NB4 (cell line): ENCODE results near the gene TADA3.

Experiments
- MYC ChIP-seq: IDR thresholded peaks from 2 replicates; pipeline ENCODE4 v1.6.1; 2011; ENCODE audit warnings: low read depth, low read length
- POLR2A ChIP-seq: IDR thresholded peaks from 2 replicates; pipeline ENCODE4 v1.6.1; 2011; ENCODE audit warnings: mild to moderate bottlenecking; ENCODE audit not compliant: insufficient read length; ENCODE audit errors: extremely low read depth
- TF ChIP-seq, protein P1 (sequence below): IDR thresholded peaks from one replicate; pipeline ENCODE4 v1.5.1; 2012; ENCODE audit warnings: low read depth, low read length
- TF ChIP-seq, protein P2 (sequence below): IDR thresholded peaks from 2 replicates; pipeline ENCODE4 v1.6.1; 2011; ENCODE audit warnings: low read depth, low read length

DNA sequence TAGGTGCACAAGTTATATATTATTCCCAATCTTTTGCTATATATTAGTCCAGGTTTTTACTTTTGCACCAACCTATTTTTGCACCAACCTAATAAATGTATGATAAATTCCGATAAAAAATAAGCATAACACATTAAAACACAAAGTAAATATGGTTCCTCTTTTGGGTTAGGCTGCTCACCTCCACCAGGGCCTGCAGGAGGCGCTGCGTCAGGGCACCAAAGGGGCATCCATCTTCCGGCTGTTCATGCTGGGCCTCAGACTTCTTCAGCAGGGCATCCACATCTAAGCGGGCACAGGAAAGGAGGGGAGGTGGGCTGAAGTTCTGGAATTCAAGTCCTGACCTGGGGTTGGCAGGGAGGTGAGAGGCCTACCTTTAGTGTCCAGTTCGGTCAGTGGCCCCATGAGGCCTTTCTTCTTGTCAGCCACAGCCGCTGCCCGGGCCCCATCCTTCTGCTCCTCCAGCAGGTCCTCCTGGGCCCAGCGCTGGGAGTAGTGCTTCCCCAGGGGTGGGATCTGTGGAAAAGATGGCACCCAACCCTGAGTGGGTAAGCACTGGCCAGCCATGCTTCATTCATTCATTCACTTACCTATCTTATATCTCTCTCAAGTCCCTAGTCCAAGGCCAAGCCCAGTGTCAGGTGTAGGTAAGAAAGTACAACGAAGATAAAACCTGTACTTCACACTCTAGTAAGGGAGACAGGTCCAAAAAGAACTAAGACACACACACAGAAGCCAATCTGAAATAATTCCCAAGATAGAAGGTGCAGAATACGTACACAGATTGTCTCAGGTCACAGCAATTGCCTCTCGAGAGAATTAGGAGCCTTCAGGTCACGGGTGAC lies 5.2 kb downstream of the TADA3 start:
- TF ChIP-seq, protein P1, sequence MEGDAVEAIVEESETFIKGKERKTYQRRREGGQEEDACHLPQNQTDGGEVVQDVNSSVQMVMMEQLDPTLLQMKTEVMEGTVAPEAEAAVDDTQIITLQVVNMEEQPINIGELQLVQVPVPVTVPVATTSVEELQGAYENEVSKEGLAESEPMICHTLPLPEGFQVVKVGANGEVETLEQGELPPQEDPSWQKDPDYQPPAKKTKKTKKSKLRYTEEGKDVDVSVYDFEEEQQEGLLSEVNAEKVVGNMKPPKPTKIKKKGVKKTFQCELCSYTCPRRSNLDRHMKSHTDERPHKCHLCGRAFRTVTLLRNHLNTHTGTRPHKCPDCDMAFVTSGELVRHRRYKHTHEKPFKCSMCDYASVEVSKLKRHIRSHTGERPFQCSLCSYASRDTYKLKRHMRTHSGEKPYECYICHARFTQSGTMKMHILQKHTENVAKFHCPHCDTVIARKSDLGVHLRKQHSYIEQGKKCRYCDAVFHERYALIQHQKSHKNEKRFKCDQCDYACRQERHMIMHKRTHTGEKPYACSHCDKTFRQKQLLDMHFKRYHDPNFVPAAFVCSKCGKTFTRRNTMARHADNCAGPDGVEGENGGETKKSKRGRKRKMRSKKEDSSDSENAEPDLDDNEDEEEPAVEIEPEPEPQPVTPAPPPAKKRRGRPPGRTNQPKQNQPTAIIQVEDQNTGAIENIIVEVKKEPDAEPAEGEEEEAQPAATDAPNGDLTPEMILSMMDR = peak; percentile 76
- no peak for TF ChIP-seq POLR2A
- no peak for TF ChIP-seq MYC
- TF ChIP-seq, protein P2, sequence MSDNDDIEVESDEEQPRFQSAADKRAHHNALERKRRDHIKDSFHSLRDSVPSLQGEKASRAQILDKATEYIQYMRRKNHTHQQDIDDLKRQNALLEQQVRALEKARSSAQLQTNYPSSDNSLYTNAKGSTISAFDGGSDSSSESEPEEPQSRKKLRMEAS = no peak
